Mesothelial cell of epicardium (in vitro differentiated cells): ENCODE measurements around the gene ANKS4B. TPM values are rescaled to one million over a fixed set of nuclear protein-coding genes. Genes with fewer than 3 reads are reported as not detected.

Experiments
- DNase-seq, 2 experiments: peaks; one replicate each; pipeline ENCODE4 v3.0.0; 2021; ENCODE audit warnings: low spot score in 2 of 2; ENCODE audit not compliant: unreplicated experiment in 2 of 2
- H3K27ac Mint-ChIP-seq: 2 replicates; pipeline ENCODE4 v1.8.0; 2021; ENCODE audit warnings: mixed read lengths
- H3K27me3 Mint-ChIP-seq: 2 replicates; pipeline ENCODE4 v1.8.0; 2021; ENCODE audit warnings: low read depth, mixed read lengths
- H3K36me3 Mint-ChIP-seq: 2 replicates; pipeline ENCODE4 v1.8.0; 2021; ENCODE audit warnings: mixed read lengths
- H3K4me1 Mint-ChIP-seq: 2 replicates; pipeline ENCODE4 v1.8.0; 2021; ENCODE audit warnings: mixed read lengths
- H3K4me3 Mint-ChIP-seq: 2 replicates; pipeline ENCODE4 v1.8.0; 2021; ENCODE audit warnings: mild to moderate bottlenecking, moderate library complexity, mixed read lengths
- H3K9me3 Mint-ChIP-seq: 2 replicates; pipeline ENCODE4 v1.8.0; 2021; ENCODE audit warnings: mixed read lengths
- CTCF ChIP-seq: fragments of 200-600 bp; sonication (generic); IDR thresholded peaks from one replicate; pipeline ENCODE4 v1.5.0; 2021; ENCODE audit warnings: antibody characterized with exemption; ENCODE audit not compliant: unreplicated experiment
- total RNA-seq: library from RNA; stranded (reverse); gene quantifications from 3 replicates; pipeline ENCODE4 v1.2.1, GENCODE V29; 2021

Gene ANKS4B
- total RNA-seq, result not detected in 3 replicates

- H3K27me3 Mint-ChIP-seq, result peaks cover 22% of the 10 kb centered on the region
- no peak within 1 kb of the TSS for H3K27ac Mint-ChIP-seq
- no peak for TF ChIP-seq CTCF
- no peaks in the 10 kb centered on the region for H3K36me3 Mint-ChIP-seq
- H3K9me3 Mint-ChIP-seq, result no peaks in the 10 kb centered on the region
- H3K4me1 Mint-ChIP-seq, result no peaks in the 10 kb centered on the region
- DNase-seq, result no peak
- no peak within 1 kb of the TSS for H3K4me3 Mint-ChIP-seq
These were observed at the start of gene ANKS4B for GRCh38 chr16:21233521-21234150. Gene ANKS4B, plus strand, starts transcription at chr16:21233699. Its CDS starts 39 bp downstream, at chr16:21233738.

- Mint-ChIP-seq H3K9me3 (peaks cover 23% of the 10 kb centered on the region), H3K4me3 (no peak overlapping the region), H3K36me3 (peaks cover 38% of the 10 kb centered on the region), H3K4me1 (no peaks in the 10 kb centered on the region), H3K27ac (no peak overlapping the region), H3K27me3 (no peaks in the 10 kb centered on the region)
- TF ChIP-seq CTCF, result no peak
- no peak for DNase-seq
These were observed 49.5 kb upstream of the ANKS4B start for GRCh38 chr16:21183995-21184394.

- Mint-ChIP-seq H3K27ac (no peak overlapping the region), H3K27me3 (no peaks in the 10 kb centered on the region), H3K9me3 (peaks cover 23% of the 10 kb centered on the region), H3K4me1 (no peaks in the 10 kb centered on the region), H3K4me3 (no peak overlapping the region), H3K36me3 (peaks cover 30% of the 10 kb centered on the region)
- DNase-seq, result no peak
- TF ChIP-seq CTCF, result no peak
These were observed 48.7 kb upstream of the ANKS4B start for GRCh38 chr16:21184834-21185233.

- Mint-ChIP-seq H3K27me3 (peaks cover 2% of the 10 kb centered on the region), H3K27ac (no peak overlapping the region), H3K4me3 (no peak overlapping the region), H3K4me1 (no peaks in the 10 kb centered on the region), H3K36me3 (peaks cover 26% of the 10 kb centered on the region), H3K9me3 (peaks cover 27% of the 10 kb centered on the region)
- TF ChIP-seq CTCF, result no peak
- no peak for DNase-seq
These were observed 47.7 kb upstream of the ANKS4B start for GRCh38 chr16:21185659-21186325.

- peaks cover 2% of the 10 kb centered on the region for H3K27me3 Mint-ChIP-seq
- TF ChIP-seq CTCF, result no peak
- peaks cover 20% of the 10 kb centered on the region for H3K36me3 Mint-ChIP-seq
- no peaks in the 10 kb centered on the region for H3K4me1 Mint-ChIP-seq
- peaks cover 23% of the 10 kb centered on the region for H3K9me3 Mint-ChIP-seq
- no peak overlapping the region for H3K4me3 Mint-ChIP-seq
- no peak overlapping the region for H3K27ac Mint-ChIP-seq
- no peak for DNase-seq
These were observed 47.2 kb upstream of the ANKS4B start for GRCh38 chr16:21186326-21186691.
